ENCODE results near the gene ATP8B1. TPM values are rescaled to one million over a fixed set of nuclear protein-coding genes. Genes with fewer than 3 reads are reported as not detected.

The ATP8B1 gene
- total and polyA plus RNA-seq, 8 donors: 16.4 to 26.6 (median 19.1) TPM

- no peak overlapping the region for H3K27ac ChIP-seq
- no peaks in the 10 kb centered on the region for H3K36me3 ChIP-seq
- peaks cover 10 to 27% of the 10 kb centered on the region in 2 donors for H3K4me1 ChIP-seq
- no peaks in the 10 kb centered on the region for H3K9me3 ChIP-seq
- H3K27me3 ChIP-seq: no peaks in the 10 kb centered on the region
- intact Hi-C loops (cut with DNase I): no loop called here
- no peak for ATAC-seq
- no peak overlapping the region for H3K4me3 ChIP-seq
- DNase-seq: no peak
- TF ChIP-seq CTCF (IDR thresholded peaks at IDR 0.05): no peak
Observed at GRCh38 chr18:57710226-57710625, 92.9 kb downstream of the ATP8B1 start.

GRCh38 chr18:57709335-57709734 is 93.8 kb downstream of the ATP8B1 start:
- DNase-seq: no peak
- no peaks in the 10 kb centered on the region for H3K27me3 ChIP-seq
- H3K4me3 ChIP-seq: no peak overlapping the region
- H3K36me3 ChIP-seq: no peaks in the 10 kb centered on the region
- peaks cover 10 to 27% of the 10 kb centered on the region in 2 donors for H3K4me1 ChIP-seq
- no peak for TF ChIP-seq CTCF (IDR thresholded peaks at IDR 0.05)
- intact Hi-C loops (cut with DNase I): no loop called here
- no peak for ATAC-seq
- H3K9me3 ChIP-seq: no peaks in the 10 kb centered on the region
- H3K27ac ChIP-seq: no peak overlapping the region

GRCh38 chr18:57708288-57708687 is 94.8 kb downstream of the ATP8B1 start:
- Histone ChIP-seq H3K27ac (no peak overlapping the region), H3K4me1 (peaks cover 10 to 27% of the 10 kb centered on the region in 2 donors), H3K27me3 (no peaks in the 10 kb centered on the region), H3K36me3 (no peaks in the 10 kb centered on the region), H3K9me3 (no peaks in the 10 kb centered on the region), H3K4me3 (no peak overlapping the region)
- peak; percentile 66 for ATAC-seq
- intact Hi-C loops (cut with DNase I): no loop called here
- no peak for TF ChIP-seq CTCF (IDR thresholded peaks at IDR 0.05)
- DNase-seq: no peak

- ATAC-seq (no peak), DNase-seq (no peak)
- Histone ChIP-seq H3K9me3 (no peaks in the 10 kb centered on the region), H3K4me1 (peaks cover 6 to 8% of the 10 kb centered on the region in 2 donors), H3K4me3 (no peak overlapping the region), H3K27me3 (no peaks in the 10 kb centered on the region), H3K36me3 (no peaks in the 10 kb centered on the region), H3K27ac (no peak overlapping the region)
- no peak for TF ChIP-seq CTCF (IDR thresholded peaks at IDR 0.05)
- intact Hi-C loops (cut with DNase I): no loop called here
Observed at GRCh38 chr18:57705832-57706595, 97.1 kb downstream of the ATP8B1 start.

- Histone ChIP-seq H3K27me3 (no peaks in the 10 kb centered on the region), H3K36me3 (no peaks in the 10 kb centered on the region), H3K27ac (no peak overlapping the region), H3K4me1 (peaks cover 6 to 8% of the 10 kb centered on the region in 2 donors), H3K4me3 (no peak overlapping the region), H3K9me3 (no peaks in the 10 kb centered on the region)
- ATAC-seq (no peak), DNase-seq (no peak)
- intact Hi-C loops (cut with DNase I): no loop called here
- no peak for TF ChIP-seq CTCF (IDR thresholded peaks at IDR 0.05)
Observed at GRCh38 chr18:57705011-57705410, 98.1 kb downstream of the ATP8B1 start.

Data from left lung (tissue), 10 donors.